HCT116 (cell line): ENCODE measurements around the gene ZSWIM7. TPM values are rescaled to one million over a fixed set of nuclear protein-coding genes. Genes with fewer than 3 reads are reported as not detected.

ENCODE experiments used
- ATAC-seq: fragments of 200-7000 bp; cut with Tn5 transposase; 2 replicates; pipeline ENCODE4 v1.9.1; 2020; ENCODE audit warnings: mild to moderate bottlenecking, moderate library complexity
- BruUV-seq: library from RNA; stranded (reverse); fragments of 400-500 nt; replicated peaks from 2 replicates; lab custom pipeline; 2021; lab: Mats Ljungman, UMichigan
- CTCF ChIA-PET: fragments of 300-600 bp; sonication (Branson Sonifier 250); formaldehyde crosslinking; loops from one replicate; lab custom pipeline; 2021; ENCODE audit warnings: antibody characterized with exemption; lab: Charles Lee
- POLR2A ChIA-PET: fragments of 300-600, 350-600 bp; sonication (Branson Sonifier 250); formaldehyde crosslinking; loops from one replicate; lab custom pipeline; 2021; ENCODE audit warnings: antibody characterized with exemption; lab: Charles Lee
- RAD21 ChIA-PET, 2 experiments: fragments of 300-600 bp; sonication (Branson Sonifier 250); formaldehyde crosslinking; loops; one replicate each; lab custom pipeline; 2023; ENCODE audit warnings: low total read pairs in 2 of 2; ENCODE audit not compliant: uncharacterized antibody in 2 of 2, unreplicated experiment in 2 of 2, low non-redundant PET in 1 of 2; lab: Charles Lee
- DNase-seq: peaks from one replicate; pipeline ENCODE4 v3.0.0-alpha.2; 2010; ENCODE audit warnings: low read depth, low spot score
- H2AFZ ChIP-seq: fragments of 200-600 bp; shearing (Covaris generic), sonication (generic); 2 replicates; pipeline ENCODE4 v1.6.1; 2017; ENCODE audit warnings: low read depth, mixed run types, mixed read lengths, antibody characterized with exemption, low read length; ENCODE audit not compliant: poor library complexity, severe bottlenecking
- H3K27ac ChIP-seq: 2 replicates; pipeline ENCODE4 v1.5.1; 2012; ENCODE audit warnings: low read depth, low read length
- H3K27me3 ChIP-seq: fragments of 200-600 bp; sonication (generic); 2 replicates; pipeline ENCODE4 v1.6.1; 2016; ENCODE audit warnings: mixed run types, low read length, mixed read lengths; ENCODE audit not compliant: insufficient read depth
- H3K36me3 ChIP-seq, 2 experiments: fragments of 200-500 bp in 1 of 2; fragments of 200-600 bp in 1 of 2; sonication (Bioruptor generic) in 1 of 2; sonication (generic) in 1 of 2; 2 replicates each; pipeline versions ENCODE4 v1.5.1 to v1.6.1; 2014 to 2016; ENCODE audit warnings: low read length in 2 of 2, inconsistent platforms in 1 of 2, mixed read lengths in 1 of 2, mixed run types in 1 of 2; ENCODE audit not compliant: insufficient read depth in 2 of 2, control insufficient read depth in 1 of 2
- H3K4me1 ChIP-seq, 2 experiments: fragments of 200-600 bp in 1 of 2; sonication (generic) in 1 of 2; 2 replicates each; pipeline versions ENCODE4 v1.5.1 to v1.6.1; 2012 to 2017; ENCODE audit warnings: low read length in 2 of 2, inconsistent platforms in 1 of 2, mild to moderate bottlenecking in 1 of 2, mixed read lengths in 1 of 2, mixed run types in 1 of 2, moderate library complexity in 1 of 2; ENCODE audit not compliant: insufficient read depth in 2 of 2, control insufficient read depth in 1 of 2
- H3K4me2 ChIP-seq: fragments of 200-600 bp; sonication (generic); 2 replicates; pipeline ENCODE4 v1.6.1; 2017; ENCODE audit warnings: mixed run types, low read length, mixed read lengths
- H3K4me3 ChIP-seq, 2 experiments: fragments of 200-600 bp in 1 of 2; sonication (generic) in 1 of 2; replicated peaks in 1 of 2; 2 replicates each; pipeline ENCODE4 v1.5.1; 2011 to 2016; ENCODE audit warnings: low read length in 2 of 2, control low read depth in 1 of 2, low read depth in 1 of 2, mild to moderate bottlenecking in 1 of 2, mixed read lengths in 1 of 2, mixed run types in 1 of 2
- H3K79me2 ChIP-seq: fragments of 200-600 bp; sonication (generic); 2 replicates; pipeline ENCODE4 v1.6.1; 2017; ENCODE audit warnings: mild to moderate bottlenecking, mixed run types, low read length, moderate library complexity, mixed read lengths; ENCODE audit not compliant: insufficient read depth
- H3K9ac ChIP-seq: fragments of 200-600 bp; sonication (generic); 2 replicates; pipeline ENCODE4 v1.6.1; 2016; ENCODE audit warnings: low read length, mixed read lengths
- H3K9me2 ChIP-seq: fragments of 200-600 bp; sonication (generic), shearing (Covaris generic); 2 replicates; pipeline ENCODE4 v1.6.1; 2017; ENCODE audit warnings: mixed run types, mild to moderate bottlenecking, moderate library complexity; ENCODE audit not compliant: insufficient read depth
- H3K9me3 ChIP-seq, 2 experiments: fragments of 200-500 bp in 1 of 2; fragments of 200-600 bp in 1 of 2; sonication (Bioruptor generic) in 1 of 2; sonication (generic) in 1 of 2; 2 replicates each; pipeline ENCODE4 v1.6.1; 2014 to 2017; ENCODE audit warnings: low read length in 2 of 2, mixed read lengths in 2 of 2, inconsistent platforms in 1 of 2, low read depth in 1 of 2, mild to moderate bottlenecking in 1 of 2, mixed run types in 1 of 2, moderate library complexity in 1 of 2; ENCODE audit not compliant: control insufficient read depth in 1 of 2, insufficient read depth in 1 of 2
- H4K20me1 ChIP-seq: fragments of 200-600 bp; sonication (generic), shearing (Covaris generic); 2 replicates; pipeline ENCODE4 v1.6.1; 2017; ENCODE audit warnings: mixed run types, mild to moderate bottlenecking, moderate library complexity; ENCODE audit not compliant: insufficient read depth
- EGR1 ChIP-seq: IDR thresholded peaks from 2 replicates; pipeline ENCODE4 v1.6.1; 2012; ENCODE audit warnings: low read depth
- ELF1 ChIP-seq: IDR thresholded peaks from 2 replicates; pipeline ENCODE4 v1.6.1; 2012; ENCODE audit warnings: low read depth, borderline replicate concordance
- EZH2 ChIP-seq: fragments of 200-600 bp; sonication (generic); IDR thresholded peaks from 2 replicates; pipeline ENCODE4 v1.6.1; 2017; ENCODE audit warnings: antibody characterized with exemption, mixed run types
- FOSL1 ChIP-seq: IDR thresholded peaks from 2 replicates; pipeline ENCODE4 v1.6.1; 2012; ENCODE audit warnings: low read depth
- POLR2A ChIP-seq: IDR thresholded peaks from 2 replicates; pipeline ENCODE4 v1.7.0; 2011; ENCODE audit warnings: borderline replicate concordance; ENCODE audit not compliant: insufficient read depth, insufficient read length; ENCODE audit errors: extremely low read depth
- REST ChIP-seq: IDR thresholded peaks from 2 replicates; pipeline ENCODE4 v1.6.1; 2012; ENCODE audit warnings: low read depth
- SIN3A ChIP-seq: IDR thresholded peaks from 2 replicates; pipeline ENCODE4 v1.6.1; 2012; ENCODE audit warnings: low read depth
- TCF7L2 ChIP-seq: IDR thresholded peaks from 2 replicates; pipeline ENCODE4 v1.7.0; 2011; ENCODE audit warnings: borderline replicate concordance, inconsistent platforms; ENCODE audit not compliant: insufficient read depth, insufficient read length; ENCODE audit errors: extremely low read depth
- intact Hi-C: fragments of 100-400 bp; cut with micrococcal nuclease; formaldehyde crosslinking; loops from 2 replicates; pipeline ENCODE4 v1.10.0; 2022
- total RNA-seq: library from RNA; stranded (reverse); gene quantifications from one replicate; pipeline ENCODE4 v1.2.1, GENCODE V29; 2021; ENCODE audit not compliant: unreplicated experiment

The ZSWIM7 gene
- total RNA-seq, 1 experiment from 2014 or later, result 33.5 TPM

DNA sequence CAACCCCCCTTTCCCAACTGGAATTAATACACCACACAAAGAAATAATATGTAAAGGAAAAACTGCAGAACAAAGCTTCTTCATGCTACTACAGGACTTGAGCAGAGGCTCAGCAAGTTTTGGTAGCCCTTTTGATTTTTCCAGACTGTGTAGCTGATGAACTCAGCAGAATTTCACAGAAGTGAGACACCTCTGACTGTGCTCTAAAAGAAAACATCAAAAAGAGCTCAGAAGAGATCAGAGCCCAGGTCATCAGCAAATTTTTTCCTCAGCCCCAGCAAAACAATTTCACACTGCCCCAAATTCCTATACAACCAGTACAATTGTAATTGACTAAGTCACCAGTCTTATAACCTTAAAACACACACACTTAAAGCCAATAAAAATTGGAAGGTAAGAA, 38.1 kb upstream of the ZSWIM7 start:
- H3K27ac ChIP-seq, result peak overlapping the region; percentile 10; the same call in 1 of the 2 replicates
- CTCF ChIA-PET, result no interaction called here

More for the DNA sequence above, 38.1 kb upstream of the ZSWIM7 start:
- no peak for DNase-seq
- no TSS peak for BruUV-seq
- ATAC-seq, result no peak
- no peak overlapping the region for H3K9ac ChIP-seq
- H3K36me3 ChIP-seq, result peaks cover 37 to 47% of the 10 kb centered on the region in 2 experiments; a peak in 3 of 4 replicates
- intact Hi-C loops, result no loop called here
- H3K9me2 ChIP-seq, result no peaks in the 10 kb centered on the region
- TF ChIP-seq TCF7L2 (no peak), EZH2 (no peak), REST (no peak), EGR1 (no peak), SIN3A (no peak), POLR2A (no peak), ELF1 (no peak), FOSL1 (no peak)
- no peaks in the 10 kb centered on the region for H3K4me1 ChIP-seq
- ChIA-PET RAD21 (no interaction called here), POLR2A (no interaction called here)
- H3K9me3 ChIP-seq, result no peaks in the 10 kb centered on the region
- no peak overlapping the region for H3K4me2 ChIP-seq
- no peaks in the 10 kb centered on the region for H3K27me3 ChIP-seq
- no peak overlapping the region for H3K4me3 ChIP-seq
- no peak overlapping the region for H2AFZ ChIP-seq
- no peaks in the 10 kb centered on the region for H4K20me1 ChIP-seq
- H3K79me2 ChIP-seq, result no peaks in the 10 kb centered on the region; the same call in 1 of the 2 replicates
